Chondrocyte (in vitro differentiated cells): ENCODE data around the gene UGT1A5. TPM values are rescaled to one million over a fixed set of nuclear protein-coding genes. Genes with fewer than 3 reads are reported as not detected.
"Not testable (repeated sequence)": the region's sequence is repeated elsewhere in the genome, so short reads cannot be mapped to it uniquely, and the experiment has no call there.

Experiments used
- DNase-seq: peaks from one replicate; pipeline ENCODE4 v3.0.0; 2021; ENCODE audit warnings: mixed read lengths, low spot score
- H3K27ac Mint-ChIP-seq: one replicate; pipeline ENCODE4 v1.8.0; 2021; ENCODE audit warnings: mild to moderate bottlenecking, moderate library complexity, mixed read lengths; ENCODE audit not compliant: unreplicated experiment
- H3K27me3 Mint-ChIP-seq: 2 replicates; pipeline ENCODE4 v1.8.0; 2021; ENCODE audit warnings: low read depth, mixed read lengths
- H3K36me3 Mint-ChIP-seq: 2 replicates; pipeline ENCODE4 v1.8.0; 2021; ENCODE audit warnings: low read depth, mixed read lengths
- H3K4me1 Mint-ChIP-seq: 2 replicates; pipeline ENCODE4 v1.8.0; 2021; ENCODE audit warnings: low read depth, mild to moderate bottlenecking, mixed read lengths
- H3K4me3 Mint-ChIP-seq: one replicate; pipeline ENCODE4 v1.8.0; 2021; ENCODE audit warnings: mild to moderate bottlenecking, moderate library complexity, mixed read lengths; ENCODE audit not compliant: unreplicated experiment
- H3K9me3 Mint-ChIP-seq: 2 replicates; pipeline ENCODE4 v1.8.0; 2021; ENCODE audit warnings: low read depth, mixed read lengths
- total RNA-seq: library from RNA; stranded (reverse); gene quantifications from 3 replicates; pipeline ENCODE4 v1.2.1, GENCODE V29; 2021
- TF ChIP-seq, protein P1 (sequence below): fragments of 200-600 bp; sonication (generic); IDR thresholded peaks from 2 replicates; pipeline ENCODE4 v1.5.0; 2021; ENCODE audit warnings: antibody characterized with exemption, mild to moderate bottlenecking, moderate library complexity

The UGT1A5 gene
- total RNA-seq, 1 donor from 2014 or later: not detected

DNA sequence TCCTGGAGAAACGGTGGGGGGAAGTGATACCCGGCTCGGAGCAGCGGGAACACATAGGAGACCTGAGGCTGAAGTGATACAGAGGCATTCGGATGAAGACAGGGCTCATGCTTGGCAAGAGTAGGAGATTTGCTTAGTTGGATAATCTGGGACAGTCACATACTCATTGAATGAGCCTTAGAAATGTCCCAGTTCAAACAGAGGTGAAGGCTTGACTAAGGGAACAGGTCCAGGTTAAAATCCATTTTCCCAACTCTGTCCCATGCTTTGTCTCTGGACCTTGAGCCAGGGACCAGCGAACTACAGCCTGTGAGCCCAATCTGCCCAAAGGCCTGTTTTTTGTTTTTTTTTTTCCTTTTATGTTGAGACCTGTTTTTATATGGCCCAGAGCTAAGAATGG lies 18.7 kb upstream of the UGT1A5 start:
- no peaks in the 10 kb centered on the region for H3K4me1 Mint-ChIP-seq
- no peak overlapping the region for H3K4me3 Mint-ChIP-seq
- no peak overlapping the region for H3K27ac Mint-ChIP-seq
- DNase-seq: no peak
- no peaks in the 10 kb centered on the region for H3K27me3 Mint-ChIP-seq
- no peaks in the 10 kb centered on the region for H3K36me3 Mint-ChIP-seq
- TF ChIP-seq, protein P1, sequence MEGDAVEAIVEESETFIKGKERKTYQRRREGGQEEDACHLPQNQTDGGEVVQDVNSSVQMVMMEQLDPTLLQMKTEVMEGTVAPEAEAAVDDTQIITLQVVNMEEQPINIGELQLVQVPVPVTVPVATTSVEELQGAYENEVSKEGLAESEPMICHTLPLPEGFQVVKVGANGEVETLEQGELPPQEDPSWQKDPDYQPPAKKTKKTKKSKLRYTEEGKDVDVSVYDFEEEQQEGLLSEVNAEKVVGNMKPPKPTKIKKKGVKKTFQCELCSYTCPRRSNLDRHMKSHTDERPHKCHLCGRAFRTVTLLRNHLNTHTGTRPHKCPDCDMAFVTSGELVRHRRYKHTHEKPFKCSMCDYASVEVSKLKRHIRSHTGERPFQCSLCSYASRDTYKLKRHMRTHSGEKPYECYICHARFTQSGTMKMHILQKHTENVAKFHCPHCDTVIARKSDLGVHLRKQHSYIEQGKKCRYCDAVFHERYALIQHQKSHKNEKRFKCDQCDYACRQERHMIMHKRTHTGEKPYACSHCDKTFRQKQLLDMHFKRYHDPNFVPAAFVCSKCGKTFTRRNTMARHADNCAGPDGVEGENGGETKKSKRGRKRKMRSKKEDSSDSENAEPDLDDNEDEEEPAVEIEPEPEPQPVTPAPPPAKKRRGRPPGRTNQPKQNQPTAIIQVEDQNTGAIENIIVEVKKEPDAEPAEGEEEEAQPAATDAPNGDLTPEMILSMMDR: no peak
- H3K9me3 Mint-ChIP-seq: no peaks in the 10 kb centered on the region

DNA sequence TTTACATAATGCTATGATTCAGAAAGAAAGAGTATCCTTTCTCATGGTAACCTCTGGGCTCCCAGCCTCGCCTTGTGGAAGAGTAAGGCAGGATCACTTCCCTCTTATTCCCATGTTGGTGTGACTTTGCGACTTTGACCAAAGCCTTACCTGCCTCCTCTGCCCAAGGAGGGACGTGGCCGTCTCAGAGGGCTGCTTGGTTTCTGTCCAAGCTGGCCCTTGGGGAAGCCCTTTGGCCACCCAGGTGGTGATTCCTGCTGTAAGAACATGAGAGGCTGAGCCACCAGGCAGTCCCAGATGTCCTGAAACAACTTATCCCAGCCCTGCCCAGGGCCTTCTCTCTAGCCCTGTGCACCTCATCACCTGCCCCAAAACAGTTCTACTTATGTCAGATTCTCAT lies 14.0 kb upstream of the UGT1A5 start:
- Mint-ChIP-seq H3K27me3 (no peaks in the 10 kb centered on the region), H3K9me3 (peaks cover 19% of the 10 kb centered on the region), H3K36me3 (peaks cover 8% of the 10 kb centered on the region), H3K4me3 (no peak overlapping the region), H3K27ac (no peak overlapping the region), H3K4me1 (peaks cover 16% of the 10 kb centered on the region)
- no peak for DNase-seq
- TF ChIP-seq, protein P1: no peak

DNA sequence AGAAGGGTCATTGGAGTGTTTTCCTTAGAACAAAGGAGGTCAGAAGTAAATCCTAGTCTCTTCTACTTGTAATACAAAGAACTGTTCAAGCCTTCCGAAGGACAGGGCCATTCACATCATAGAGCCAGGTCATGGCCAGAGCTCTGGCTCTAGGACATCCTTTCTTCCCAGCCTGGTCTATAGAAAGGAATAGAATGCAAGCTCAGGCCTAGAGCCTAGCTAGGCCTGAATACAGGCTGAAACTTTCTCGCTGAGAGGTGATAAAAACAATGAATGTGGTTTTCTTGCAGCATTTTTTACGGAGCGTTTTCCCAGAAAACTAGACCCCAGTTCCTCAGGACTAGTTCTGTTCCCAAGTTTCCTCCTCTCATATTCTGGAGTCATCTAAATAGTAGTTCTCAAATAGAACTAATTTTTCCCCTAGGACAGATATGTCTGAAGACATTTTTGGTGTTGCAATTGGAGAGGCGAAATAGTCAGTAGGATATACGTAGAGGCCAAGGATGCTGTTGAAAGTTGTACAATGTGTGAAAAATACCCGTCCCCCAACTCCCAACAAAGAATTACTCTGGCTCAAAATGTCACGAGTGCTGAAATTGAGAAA lies 13.2 kb upstream of the UGT1A5 start:
- H3K4me1 Mint-ChIP-seq: peaks cover 16% of the 10 kb centered on the region
- peaks cover 10% of the 10 kb centered on the region for H3K36me3 Mint-ChIP-seq
- H3K27ac Mint-ChIP-seq: peak overlapping the region; percentile 68
- no peak overlapping the region for H3K4me3 Mint-ChIP-seq
- no peaks in the 10 kb centered on the region for H3K27me3 Mint-ChIP-seq
- TF ChIP-seq, protein P1: no peak
- peaks cover 25% of the 10 kb centered on the region for H3K9me3 Mint-ChIP-seq
- no peak for DNase-seq

DNA sequence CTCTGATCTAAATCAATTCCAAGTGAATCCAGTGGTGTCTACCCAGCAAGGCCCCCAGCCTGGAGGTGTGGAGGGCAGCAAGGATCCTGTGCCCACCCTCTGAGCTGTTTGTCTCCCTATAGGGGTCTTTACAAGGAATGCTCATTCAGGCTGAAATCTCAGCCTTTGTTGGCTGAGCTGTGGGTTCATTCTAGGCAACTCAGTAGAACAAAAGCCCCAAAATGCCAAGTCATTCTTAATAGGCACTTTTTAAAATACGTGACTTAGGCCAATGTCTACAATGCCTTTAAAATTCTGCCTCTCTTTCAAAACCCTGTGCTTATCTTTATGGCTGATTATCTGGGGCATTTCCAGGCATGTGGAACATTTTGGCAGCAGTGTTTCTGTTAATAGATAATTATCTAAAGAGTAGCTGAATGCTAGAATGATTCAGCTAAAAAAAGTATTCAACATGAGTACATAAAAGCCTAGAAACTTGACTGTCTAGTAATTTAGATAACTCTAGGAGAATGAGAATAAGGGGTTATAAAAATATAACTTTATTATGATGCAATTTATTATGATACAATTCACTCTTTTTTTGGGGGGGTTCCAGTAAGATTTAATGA lies 12.6 kb upstream of the UGT1A5 start:
- H3K27me3 Mint-ChIP-seq: no peaks in the 10 kb centered on the region
- H3K4me1 Mint-ChIP-seq: peaks cover 17% of the 10 kb centered on the region
- DNase-seq: no peak
- peaks cover 25% of the 10 kb centered on the region for H3K9me3 Mint-ChIP-seq
- H3K4me3 Mint-ChIP-seq: no peak overlapping the region
- H3K36me3 Mint-ChIP-seq: peaks cover 10% of the 10 kb centered on the region
- TF ChIP-seq, protein P1: no peak
- peak overlapping the region; percentile 68 for H3K27ac Mint-ChIP-seq

DNA sequence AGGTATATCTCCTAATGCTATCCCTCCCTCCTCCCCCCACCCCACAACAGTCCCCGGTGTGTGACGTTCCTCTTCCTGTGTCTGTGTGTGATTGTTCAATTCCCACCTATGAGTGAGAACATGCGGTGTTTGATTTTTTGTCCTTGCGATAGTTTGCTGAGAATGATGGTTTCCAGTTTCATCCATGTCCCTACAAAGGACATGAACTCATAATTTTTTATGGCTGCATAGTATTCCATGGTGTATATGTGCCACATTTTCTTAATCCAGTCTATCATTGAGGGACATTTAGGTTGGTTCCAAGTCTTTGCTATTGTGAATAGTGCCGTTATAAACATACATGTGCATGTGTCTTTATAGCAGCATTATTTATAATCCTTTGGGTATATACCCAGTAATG lies 11.9 kb upstream of the UGT1A5 start:
- H3K4me3 Mint-ChIP-seq, H3K36me3 Mint-ChIP-seq, H3K27ac Mint-ChIP-seq, H3K27me3 Mint-ChIP-seq, DNase-seq: not testable (repeated sequence)
- peaks cover 24% of the 10 kb centered on the region for H3K4me1 Mint-ChIP-seq
- peaks cover 25% of the 10 kb centered on the region for H3K9me3 Mint-ChIP-seq

DNA sequence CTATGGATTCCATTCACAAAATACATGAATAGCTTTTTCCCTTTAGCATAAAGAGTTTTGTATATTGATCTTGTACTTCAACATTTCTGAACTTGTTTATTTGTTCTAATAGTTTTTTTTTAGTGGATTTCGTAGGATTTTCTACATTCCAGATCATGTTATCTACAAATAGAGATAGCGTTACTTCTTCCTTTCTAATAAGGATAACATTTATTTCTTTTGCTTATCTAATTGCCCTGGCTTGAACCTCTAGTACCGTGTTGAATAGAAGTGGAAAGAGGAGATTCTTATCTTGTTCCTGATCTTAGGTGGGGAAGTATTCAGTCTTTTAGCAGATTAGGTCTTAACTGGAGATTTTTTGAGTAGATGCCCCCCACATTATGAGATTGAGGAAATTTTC lies 10.5 kb upstream of the UGT1A5 start:
- Mint-ChIP-seq H3K27ac (no peak overlapping the region), H3K36me3 (peaks cover 10% of the 10 kb centered on the region), H3K4me3 (no peak overlapping the region), H3K27me3 (no peaks in the 10 kb centered on the region), H3K9me3 (peaks cover 25% of the 10 kb centered on the region), H3K4me1 (peaks cover 38% of the 10 kb centered on the region)
- no peak for DNase-seq
- TF ChIP-seq, protein P1: no peak
